NB4 (cell line): ENCODE results near the gene HGF.

Experiments used
- DNase-seq: peaks from one replicate; pipeline ENCODE4 v3.0.0; 2010; ENCODE audit warnings: low read depth
- H3K4me3 ChIP-seq: one replicate; pipeline ENCODE4 v1.5.1; 2011; ENCODE audit warnings: mild to moderate bottlenecking, low read depth, low read length, moderate library complexity
- MYC ChIP-seq: IDR thresholded peaks from 2 replicates; pipeline ENCODE4 v1.6.1; 2011; ENCODE audit warnings: low read depth, low read length
- POLR2A ChIP-seq: IDR thresholded peaks from 2 replicates; pipeline ENCODE4 v1.6.1; 2011; ENCODE audit warnings: mild to moderate bottlenecking; ENCODE audit not compliant: insufficient read length; ENCODE audit errors: extremely low read depth
- TF ChIP-seq, protein P1 (sequence below): IDR thresholded peaks from one replicate; pipeline ENCODE4 v1.5.1; 2012; ENCODE audit warnings: low read depth, low read length
- TF ChIP-seq, protein P2 (sequence below): IDR thresholded peaks from 2 replicates; pipeline ENCODE4 v1.6.1; 2011; ENCODE audit warnings: low read depth, low read length

Gene HGF

DNA sequence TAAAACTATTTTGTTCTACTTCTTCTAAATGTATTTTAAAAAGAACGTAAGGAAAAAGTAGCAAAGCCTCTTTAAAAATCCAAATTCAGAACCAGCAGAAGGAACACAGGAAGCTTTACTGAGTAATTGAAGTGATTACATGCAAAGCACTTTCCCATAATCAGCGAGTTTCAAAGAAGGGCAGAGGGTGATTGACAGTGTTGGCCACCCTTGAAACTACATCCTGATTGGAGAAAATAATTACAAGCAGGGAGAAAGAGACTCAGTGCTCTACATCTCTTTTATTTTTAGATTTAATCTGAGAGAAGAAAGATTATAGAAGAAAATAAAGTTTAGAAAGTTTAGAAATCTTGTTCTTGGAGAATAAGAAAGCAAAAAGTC lies 20.3 kb upstream of the HGF start:
- no peak for DNase-seq
- TF ChIP-seq, protein P1, sequence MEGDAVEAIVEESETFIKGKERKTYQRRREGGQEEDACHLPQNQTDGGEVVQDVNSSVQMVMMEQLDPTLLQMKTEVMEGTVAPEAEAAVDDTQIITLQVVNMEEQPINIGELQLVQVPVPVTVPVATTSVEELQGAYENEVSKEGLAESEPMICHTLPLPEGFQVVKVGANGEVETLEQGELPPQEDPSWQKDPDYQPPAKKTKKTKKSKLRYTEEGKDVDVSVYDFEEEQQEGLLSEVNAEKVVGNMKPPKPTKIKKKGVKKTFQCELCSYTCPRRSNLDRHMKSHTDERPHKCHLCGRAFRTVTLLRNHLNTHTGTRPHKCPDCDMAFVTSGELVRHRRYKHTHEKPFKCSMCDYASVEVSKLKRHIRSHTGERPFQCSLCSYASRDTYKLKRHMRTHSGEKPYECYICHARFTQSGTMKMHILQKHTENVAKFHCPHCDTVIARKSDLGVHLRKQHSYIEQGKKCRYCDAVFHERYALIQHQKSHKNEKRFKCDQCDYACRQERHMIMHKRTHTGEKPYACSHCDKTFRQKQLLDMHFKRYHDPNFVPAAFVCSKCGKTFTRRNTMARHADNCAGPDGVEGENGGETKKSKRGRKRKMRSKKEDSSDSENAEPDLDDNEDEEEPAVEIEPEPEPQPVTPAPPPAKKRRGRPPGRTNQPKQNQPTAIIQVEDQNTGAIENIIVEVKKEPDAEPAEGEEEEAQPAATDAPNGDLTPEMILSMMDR, result no peak
- TF ChIP-seq, protein P2, sequence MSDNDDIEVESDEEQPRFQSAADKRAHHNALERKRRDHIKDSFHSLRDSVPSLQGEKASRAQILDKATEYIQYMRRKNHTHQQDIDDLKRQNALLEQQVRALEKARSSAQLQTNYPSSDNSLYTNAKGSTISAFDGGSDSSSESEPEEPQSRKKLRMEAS, result no peak
- no peak overlapping the region for H3K4me3 ChIP-seq

DNA sequence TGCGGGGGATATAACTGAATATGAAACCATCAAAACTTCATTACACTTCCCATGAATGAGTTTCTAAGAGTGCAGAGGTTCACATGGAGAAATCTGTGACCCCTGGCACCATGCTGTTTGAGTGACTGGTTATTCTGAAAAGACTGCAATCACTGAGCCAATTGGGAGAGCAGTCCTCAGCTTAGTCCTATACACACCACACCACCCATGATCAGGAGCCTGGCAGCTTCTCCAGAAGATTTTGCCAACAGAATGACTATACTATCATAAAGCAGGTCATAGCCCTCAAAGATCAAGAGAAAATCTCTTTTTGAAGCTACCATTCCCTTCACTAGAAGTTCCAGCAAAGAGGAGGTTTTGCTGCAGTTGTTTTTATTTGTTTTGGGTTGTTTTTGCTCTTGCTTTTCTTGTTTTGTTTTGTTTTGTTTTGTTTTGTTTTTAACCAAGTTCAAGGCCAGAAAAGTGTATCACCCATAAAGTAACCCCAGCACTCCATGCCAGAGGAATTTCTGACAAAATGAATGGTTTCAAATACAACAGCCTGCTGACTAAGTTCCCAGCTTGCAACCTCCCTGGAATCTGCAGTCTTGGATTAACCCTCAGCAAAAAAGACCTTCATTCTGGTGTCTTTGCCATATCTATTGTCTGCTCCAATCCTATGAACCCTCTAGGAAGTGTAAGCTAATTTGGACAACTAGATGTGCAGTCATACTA lies 19.7 kb upstream of the HGF start:
- H3K4me3 ChIP-seq, result no peak overlapping the region
- no peak for DNase-seq
- no peak for TF ChIP-seq MYC

DNA sequence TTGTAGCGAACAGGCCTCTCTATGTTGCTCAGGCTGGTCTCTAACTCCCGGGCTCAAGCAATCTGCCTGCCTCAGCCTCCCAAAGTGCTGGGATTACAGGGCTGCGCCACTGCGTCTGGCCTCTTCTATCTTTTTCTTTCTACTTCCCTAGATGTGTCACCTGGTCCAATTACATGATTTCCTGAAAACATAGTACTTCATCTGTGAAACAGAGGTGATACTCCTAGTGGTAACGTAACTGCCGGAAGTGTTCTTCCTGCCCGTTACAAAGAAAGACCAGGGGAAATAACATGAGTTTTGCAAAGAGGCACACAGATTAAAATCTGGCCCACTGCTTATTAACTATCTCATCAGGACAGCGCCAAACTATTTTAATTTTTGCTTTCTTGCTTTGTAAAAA lies 18.4 kb upstream of the HGF start:
- TF ChIP-seq, protein P1, result no peak
- no peak for TF ChIP-seq MYC
- DNase-seq, result no peak
- H3K4me3 ChIP-seq, result no peak overlapping the region

DNA sequence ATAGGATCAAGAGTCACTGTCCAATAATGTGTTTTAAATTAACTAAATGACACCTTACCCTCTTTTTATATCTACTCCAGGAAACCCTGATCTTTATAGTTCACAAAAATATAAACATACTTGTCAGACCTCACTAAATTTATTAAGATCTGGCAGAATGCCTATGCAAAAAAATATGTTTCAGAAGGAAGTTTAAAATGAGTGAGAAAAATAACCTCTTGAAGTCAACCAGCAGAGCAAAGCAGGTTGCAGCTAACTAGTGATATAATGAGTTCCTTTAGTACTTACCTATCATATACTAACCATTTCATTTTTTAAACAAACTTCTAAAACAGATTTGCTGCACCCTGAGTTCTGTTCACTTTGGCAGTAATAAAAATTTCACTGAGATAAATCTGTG lies 14.0 kb upstream of the HGF start:
- TF ChIP-seq MYC (no peak), POLR2A (no peak)
- TF ChIP-seq, protein P1, result no peak
- TF ChIP-seq, protein P2, result no peak
- H3K4me3 ChIP-seq, result no peak overlapping the region
- DNase-seq, result no peak

DNA sequence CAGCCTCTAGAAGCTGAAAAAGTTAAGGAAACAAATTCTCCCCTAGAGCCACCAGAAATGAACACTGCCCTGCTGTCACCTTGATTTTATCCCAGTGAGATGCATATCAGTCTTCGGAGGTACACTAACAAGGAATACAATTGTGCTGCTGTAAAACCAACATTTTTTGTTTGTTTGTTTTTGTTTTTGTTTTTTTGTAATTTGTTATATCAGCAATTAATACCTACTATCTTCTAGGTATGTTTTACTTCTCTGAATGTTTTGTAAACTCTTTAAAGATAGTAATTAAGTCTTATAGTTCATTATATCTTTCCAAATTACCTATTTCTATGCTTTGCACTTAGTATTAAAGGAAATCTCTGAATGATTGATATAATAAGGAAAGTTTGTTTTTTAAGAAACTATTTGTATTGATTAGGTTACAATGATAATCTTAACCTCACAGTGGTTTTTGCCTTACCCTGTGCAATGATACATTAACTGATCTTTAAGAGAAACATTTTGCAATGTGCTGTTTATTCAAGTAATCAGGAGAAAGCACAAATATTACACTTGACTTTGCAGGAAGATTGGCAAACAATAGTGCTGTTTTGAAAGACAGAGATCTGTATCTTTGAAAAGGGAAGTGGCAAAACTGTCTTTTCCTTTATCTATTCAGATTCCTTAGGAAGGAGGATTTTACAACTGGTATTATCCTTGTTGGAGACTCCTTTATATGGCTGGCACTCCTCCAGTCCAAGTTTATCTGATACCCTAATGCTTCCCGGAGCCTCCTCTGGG lies 11.3 kb upstream of the HGF start:
- H3K4me3 ChIP-seq, result no peak overlapping the region
- DNase-seq, result peak; percentile 83
- TF ChIP-seq POLR2A, result no peak
- TF ChIP-seq, protein P2, result no peak
- no peak for TF ChIP-seq MYC
- TF ChIP-seq, protein P1, result no peak

DNA sequence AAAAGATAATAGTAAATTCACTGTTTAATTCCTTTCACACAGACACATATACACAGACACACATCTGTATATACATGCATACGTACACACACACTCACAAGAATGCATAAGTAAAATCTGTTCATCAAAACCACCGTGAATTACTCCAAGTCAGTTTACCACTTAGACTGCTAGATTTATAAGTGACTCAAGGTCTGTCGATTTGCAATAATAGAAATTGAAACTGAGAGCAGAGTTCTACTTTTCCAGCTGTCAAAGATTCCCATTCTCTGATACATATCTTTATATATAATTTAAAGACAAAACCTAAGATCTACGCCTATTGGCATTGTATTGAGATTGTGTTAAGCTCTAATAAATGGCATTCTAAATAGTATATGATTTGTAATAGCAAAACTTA lies 9.9 kb upstream of the HGF start:
- no peak overlapping the region for H3K4me3 ChIP-seq
- no peak for DNase-seq
- TF ChIP-seq, protein P1, result no peak
- TF ChIP-seq POLR2A (no peak), MYC (no peak)
- TF ChIP-seq, protein P2, result no peak
